Activated CD4-positive, alpha-beta T cell treated with anti-CD3 and anti-CD28 coated beads, Interleukin-2, Interleukin-6, amounts not matched to agents 100 ng/mL and 50 ng/mL, durations not matched to agents 16 hours and 8 hours (primary cell): ENCODE measurements around the gene BABAM2.
A peak's percentile ranks its signal among the peaks of the same experiment; 100 is the strongest.
"Not testable (repeated sequence)": the region's sequence is repeated elsewhere in the genome, so short reads cannot be mapped to it uniquely, and the experiment has no call there.

ENCODE experiments used
- DNase-seq: peaks from one replicate; pipeline ENCODE4 v3.0.0-alpha.2; 2020

Gene BABAM2

DNA sequence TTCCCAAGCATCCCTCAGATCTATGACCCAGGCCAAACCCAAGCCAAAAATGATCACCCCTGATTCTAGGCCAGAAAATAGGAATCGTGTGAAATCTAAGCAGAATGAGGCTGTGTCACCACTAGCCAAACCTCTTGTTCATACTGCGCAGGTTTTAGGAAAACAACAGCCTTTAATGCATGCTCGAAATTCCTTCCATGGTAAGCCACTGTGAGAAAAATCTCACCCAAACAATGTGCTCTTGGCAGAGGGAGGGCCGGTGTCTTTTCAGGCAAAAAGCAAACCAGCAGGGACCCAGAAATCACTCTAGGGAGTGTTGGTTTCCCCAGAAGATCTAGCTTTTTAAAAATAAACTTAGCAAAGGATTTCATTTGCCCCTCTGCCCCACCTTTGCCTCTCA lies 430.9 kb downstream of the BABAM2 start:
- no peak for DNase-seq

DNA sequence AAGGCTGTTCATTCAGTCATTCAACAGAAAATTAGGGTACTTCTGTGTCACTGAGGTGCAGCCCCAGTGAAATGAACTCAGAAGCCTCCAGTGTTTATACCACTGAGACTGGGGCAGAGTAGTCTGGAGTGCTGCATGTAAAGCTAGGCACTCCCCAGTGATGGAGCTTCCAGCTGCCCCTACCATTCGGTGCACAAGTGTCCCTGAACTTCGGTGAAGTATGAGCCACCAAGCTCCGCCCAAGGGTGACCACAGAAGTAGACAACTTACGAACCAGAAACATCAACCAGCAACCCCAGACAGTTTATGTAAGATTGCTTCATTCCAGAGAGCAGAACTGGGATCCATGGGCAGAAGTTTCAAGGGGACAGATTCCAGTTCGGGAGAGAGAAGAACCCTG lies 431.5 kb downstream of the BABAM2 start:
- no peak for DNase-seq

DNA sequence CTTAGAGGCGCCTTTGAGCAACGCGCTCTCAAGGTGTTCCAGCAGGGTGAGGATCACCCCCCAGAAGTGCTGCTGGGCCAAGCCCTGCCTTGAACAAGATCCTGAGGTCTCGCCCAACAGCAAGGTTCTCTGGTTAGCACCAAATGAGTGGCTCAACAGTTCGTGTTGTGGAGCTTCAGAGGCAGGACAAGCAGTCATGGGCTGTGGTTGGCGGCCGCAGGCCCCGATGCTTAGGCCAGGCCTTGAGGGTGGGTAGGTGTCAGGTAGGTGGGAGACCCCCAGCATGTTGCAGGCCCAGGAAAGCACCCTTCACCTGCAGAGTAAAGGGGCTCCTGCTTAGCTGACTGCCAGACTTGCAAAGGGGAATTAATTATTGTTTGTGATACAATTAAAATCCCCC lies 431.9 kb downstream of the BABAM2 start:
- no peak for DNase-seq

DNA sequence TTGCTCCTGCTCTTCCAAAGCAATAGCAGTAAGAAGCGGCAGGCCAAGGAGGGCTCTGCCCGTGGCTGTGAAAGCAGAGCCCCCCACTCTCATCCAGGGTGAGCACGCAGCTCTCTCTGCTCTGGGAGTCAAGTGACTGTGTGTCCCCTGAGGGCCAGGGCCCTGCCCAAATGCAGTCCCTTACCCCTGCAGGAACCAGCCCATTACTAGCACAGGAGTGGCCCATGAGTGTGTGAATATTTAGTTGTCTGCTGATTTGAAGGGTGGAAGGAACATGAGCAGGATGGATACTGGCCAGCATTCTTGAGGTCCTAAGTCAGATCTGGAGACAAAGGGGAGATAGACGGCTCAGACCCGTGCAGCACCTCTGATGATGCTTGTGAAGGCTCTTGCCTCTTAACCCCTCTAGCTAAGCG lies 432.5 kb downstream of the BABAM2 start:
- no peak for DNase-seq

DNA sequence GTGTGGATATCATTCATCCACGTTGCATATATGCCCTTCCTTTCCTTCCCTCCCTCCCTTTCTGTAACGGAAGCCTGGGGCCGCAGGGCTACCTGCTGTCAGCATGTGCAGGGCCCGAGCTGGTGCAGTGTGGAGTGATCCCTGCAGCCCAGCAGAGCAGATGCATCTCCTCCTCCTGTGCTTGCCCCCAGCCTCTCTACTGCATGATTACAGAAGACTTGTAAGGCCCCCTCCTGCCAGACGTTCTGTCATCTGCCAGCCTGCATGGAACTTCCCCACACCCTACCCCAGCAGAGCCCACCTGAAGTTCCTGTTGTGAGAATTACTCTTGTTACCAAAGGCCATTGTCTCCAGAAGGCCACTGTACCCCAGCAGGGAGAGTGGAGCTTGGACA lies 434.6 kb downstream of the BABAM2 start:
- no peak for DNase-seq

DNA sequence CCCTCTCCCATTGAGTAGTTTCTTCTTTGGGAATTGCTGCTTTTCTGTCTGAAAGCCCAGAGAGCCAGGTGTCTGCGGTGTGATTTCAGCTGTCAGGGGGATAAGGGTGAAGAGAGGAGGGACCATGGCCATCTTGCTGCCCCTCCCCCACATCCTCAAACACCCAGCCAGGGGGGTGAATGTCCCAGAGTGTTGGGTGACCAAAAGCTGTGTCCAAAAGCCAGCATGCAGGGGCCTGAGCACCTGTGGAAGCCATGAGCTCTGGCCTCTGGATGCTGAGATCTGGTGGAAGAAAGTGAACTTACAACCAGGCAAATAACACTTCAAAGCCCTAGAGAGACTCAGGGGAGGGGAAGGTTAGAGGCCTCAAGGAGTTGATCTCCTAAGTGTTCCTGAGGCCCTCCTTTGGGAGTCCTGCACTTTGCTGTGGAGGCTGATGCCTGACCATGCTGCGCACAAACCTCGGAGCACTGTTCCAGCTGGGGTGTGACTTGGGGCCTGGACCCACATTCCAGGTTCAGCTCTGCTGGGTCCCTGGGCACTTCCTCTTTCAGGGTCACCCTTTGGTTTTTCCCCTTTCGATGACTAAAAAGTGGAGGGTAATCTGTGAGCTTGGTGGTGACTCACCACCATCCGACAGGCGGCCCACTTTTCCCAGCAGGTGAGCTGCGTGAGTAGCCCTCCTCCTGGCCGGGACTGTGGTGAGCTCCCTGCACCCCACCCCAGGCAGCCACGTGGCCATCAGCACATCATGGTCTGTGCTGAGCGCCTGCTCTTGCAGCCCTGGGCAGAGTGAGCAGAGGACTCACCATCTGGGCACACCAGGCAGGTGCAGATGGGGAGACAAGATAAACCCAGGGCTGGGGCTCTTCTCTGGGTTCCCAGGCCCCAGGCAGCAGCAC lies 435.3 kb downstream of the BABAM2 start:
- peak; percentile 56 for DNase-seq

DNA sequence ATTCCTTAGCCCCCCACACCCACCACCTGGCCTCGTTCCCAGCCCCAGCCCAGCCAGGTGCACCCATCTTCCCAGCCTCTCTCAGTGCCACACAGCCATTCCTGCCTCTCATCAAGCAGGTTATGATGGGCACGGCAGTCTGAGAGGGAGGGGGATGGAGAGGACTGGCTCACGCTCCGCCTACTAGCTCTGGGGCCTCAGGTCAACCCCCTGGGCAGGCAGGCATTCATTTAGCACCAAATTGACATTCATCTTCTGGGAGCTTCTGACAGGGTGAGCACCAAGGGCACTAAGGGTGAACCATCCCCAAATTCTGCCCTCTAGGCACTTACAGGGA lies 435.9 kb downstream of the BABAM2 start:
- no peak for DNase-seq

DNA sequence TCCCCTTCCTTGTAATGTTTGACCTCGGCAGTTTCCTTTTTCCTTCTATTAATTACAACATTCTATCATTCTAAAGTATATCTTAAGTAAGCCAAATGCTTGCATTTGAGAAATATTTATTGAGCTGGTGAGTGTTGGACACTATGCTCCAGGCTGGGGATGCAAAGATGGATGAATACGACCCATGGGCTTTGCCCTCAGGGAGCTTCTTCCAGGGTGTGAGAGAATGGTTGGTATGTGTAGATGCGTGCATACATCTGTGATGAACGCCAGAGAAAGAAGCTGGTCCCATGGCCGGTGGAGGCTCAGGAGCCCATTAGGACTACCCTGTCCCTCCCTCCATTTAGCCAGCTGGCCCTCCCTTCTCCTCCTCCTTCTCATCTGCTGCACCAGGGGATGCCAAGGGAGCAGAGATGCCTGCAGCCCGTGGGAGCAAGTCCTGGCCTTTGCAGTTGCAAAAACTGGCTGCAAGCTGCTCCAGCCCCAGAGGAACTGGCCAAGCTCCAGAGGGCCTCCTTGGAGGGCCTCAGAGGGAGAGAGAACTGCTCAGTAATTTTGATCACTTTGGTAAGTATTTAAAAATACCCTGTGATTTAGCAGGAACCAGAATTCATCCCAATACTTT lies 436.5 kb downstream of the BABAM2 start:
- no peak for DNase-seq

DNA sequence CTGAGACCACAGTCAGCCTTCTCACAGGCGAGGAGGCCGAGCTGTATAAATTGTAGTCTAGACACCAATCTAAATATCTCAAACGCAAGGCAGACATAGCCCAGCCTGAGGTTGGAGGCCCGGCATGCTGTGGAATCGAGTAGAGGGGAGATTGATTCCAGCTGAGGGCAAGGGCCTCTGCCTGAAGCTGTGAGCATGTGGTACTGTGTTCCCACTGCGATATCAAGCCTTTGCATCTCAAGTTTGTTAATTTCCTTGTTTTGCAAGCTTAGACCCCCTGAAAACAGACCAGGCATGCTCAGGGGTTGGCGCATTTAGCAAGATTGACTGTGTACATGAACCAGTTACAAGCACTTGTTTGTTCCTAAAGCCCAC lies 437.0 kb downstream of the BABAM2 start:
- no peak for DNase-seq

DNA sequence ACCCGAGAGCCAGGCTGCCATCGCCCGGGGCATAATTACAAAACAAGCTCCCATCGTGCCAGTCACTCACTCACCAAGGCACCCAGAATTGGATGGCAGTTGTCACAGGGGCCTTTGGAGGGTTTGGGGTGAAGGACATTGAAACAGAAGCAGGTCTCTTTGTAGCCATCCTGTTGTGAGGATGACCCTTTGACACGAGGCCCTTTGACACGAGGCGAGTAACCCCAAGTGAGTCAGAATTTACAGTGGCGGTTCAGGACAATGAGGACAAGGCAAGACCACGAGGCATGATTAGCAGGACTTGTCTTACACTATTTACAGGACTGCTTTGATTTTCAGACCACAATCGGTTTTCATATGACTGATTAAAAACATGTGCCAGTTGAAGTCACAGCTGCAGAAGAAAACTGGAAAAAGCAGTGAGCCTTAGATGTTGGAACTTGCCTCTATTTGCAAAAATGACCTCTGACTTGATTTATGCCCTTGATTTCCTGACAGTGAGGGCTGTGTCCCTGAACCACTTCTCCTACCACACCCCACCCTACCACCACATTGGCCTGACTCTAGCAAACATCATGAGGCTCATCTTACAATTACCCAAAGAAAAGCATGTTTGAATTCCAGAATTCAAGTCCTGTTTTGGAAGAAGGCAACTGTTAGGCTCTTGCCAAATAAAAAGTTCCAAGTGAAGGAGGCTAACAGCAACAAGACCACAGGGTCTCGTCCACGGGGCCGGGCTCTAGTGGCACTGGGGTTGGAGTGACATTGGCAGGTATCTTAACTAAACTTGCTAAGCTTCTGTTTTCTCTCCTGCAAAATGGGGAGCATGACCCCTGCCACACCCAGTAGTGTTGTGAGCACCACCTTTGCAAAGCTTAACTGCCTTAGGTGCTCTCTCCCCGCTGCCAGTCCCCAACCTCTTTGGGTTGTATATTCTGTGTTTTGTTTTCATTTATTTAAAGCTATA lies 437.7 kb downstream of the BABAM2 start:
- peak; percentile 66 for DNase-seq

DNA sequence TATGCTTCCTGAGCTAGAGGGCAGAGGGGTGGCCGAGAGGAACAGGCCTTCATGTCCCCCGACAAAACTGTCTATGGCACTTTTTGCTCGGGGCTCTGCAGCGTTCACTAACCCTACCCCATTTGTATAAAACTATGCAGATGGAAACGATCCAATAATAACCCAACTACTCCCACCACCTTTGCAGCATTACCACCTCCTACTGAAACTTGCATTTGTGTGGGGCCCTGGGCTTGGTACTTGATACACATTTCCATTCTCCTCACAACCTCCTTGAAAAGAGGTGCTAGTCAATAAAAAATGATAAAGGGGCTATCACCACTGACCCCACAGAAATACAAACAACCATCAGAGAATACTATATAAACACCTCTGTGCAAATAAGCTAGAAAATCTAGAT lies 438.7 kb downstream of the BABAM2 start:
- no peak for DNase-seq

DNA sequence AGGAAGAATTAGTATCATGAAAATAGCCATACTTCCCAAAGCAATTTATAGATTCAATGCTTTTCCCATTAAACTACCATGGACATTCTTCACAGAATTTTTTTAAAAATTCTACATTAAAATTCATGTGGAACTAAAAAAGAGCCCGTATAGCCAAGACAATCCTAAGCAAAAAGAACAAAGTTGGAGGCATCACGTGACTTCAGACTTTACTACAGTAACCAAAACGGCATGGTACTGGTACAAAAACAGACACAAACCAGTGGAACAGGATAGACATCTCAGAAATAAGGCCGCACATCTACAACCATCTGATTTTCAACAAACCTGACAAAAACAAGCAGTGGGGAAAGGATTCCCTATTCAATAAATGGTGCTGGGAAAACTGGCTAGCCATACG lies 440.2 kb downstream of the BABAM2 start:
- not testable (repeated sequence) for DNase-seq

DNA sequence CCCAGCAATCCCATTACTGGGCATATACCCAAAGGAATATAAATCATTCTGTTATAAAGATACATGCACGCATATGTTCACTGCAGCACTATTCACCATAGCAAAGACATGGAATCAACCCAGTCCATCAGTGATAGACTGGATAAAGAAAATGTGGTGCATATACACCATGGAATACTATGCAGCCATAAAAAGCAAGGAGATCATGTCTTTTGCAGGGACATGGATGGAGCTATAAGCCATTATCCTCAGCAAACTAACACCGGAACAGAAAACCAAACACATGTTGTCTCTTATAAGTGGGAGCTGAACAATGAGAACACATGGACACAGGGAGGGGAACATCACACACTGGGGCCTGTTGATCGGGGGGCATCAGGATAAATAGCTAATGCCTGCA lies 441.3 kb downstream of the BABAM2 start:
- DNase-seq, result not testable (repeated sequence)

DNA sequence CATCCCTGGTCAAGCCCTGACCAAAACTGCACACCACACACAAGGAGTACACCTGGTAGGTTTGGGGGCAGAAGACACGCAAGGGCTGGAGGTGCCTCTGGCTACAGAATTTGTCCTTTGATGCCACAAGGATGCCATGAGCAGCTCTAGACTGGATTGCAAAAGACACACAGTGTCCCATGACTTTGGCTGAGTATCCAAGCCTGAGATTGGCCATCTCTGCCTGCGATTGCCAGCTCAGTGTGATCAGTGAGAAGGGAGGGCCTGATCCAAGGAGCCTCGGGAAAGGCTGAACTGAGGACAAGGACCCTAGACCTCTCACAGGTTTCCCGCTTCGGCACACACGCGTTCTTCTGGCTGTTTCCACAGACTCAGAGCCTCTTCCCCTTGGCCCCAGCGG lies 442.2 kb downstream of the BABAM2 start:
- DNase-seq, result no peak

DNA sequence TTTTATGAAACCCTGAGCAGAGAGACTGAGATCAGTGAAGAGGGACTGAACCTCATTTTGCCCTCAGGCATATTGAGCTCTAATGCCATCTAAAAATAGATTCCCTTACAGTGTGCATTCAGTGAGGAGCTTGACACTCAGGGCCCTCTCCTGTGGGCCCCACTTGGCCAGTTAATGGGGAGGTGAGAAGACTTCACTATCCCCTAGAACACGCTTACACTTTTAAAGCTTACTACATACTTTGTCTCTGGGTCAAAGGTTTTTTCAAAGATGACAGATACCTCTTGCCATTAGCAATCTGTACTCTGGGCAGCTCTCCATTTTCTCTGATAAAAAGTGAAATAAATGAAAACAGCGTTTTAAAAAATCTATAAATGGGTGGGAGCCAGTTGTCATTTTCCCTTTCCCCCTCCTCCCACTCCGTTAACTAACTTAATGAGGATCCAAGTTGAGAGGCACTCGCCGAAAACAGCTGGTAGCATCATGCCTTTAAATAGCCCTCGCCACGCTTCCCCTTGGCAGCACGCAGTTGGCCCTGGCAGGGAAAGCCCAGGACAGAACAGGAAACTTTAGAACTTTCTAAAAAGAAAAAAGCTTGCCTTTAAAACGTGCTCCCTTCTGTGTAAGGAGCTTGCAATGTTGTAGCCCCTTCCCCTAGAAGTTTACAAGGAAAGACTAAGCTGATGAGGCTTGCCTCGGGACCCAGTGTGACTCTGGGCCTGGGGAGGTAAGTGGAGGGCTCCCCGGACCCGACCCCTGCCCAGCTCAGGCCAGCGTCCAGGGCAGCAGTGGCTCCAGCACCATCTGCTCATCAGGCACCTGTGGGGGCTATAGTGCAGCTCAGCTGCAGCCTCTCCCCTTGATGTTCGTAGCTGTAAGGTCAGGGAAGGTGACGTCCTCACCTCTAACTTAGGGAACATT lies 443.3 kb downstream of the BABAM2 start:
- no peak for DNase-seq

DNA sequence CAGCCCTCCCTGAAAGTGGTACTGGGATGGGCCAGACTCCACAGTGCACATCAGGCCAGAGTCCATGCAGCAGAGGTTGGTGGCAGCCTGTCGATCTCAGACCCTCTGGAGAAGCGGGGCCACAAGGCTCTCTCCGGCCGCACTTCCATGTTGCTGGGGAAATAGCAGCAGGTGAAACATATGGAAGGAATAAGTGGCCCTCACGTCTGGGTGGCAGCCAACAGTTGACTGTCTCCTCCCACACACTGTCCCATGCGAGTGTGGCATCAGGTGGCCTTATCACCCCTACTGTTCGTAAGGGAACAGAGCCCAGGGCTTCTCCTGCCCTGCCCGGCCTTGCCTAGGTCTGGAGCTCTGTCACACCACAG lies 444.0 kb downstream of the BABAM2 start:
- DNase-seq, result no peak

DNA sequence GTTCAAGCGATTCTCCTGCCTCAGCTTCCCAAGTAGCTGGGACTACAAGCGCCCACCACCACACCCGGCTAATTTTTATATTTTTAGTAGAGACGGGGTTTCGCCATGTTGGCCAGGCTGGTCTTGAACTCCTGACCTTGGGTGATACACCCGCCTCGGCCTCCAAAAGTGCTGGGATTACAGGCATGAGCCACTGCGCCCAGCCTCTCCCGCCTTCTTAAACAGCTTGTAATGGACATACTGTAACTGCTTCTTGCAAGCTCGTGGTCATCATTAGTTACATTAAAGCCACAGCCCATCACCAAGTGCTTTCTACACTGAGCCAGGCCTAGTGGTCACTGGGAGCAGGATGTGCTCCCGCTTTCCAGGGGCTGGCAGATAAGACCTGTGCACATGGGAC lies 444.7 kb downstream of the BABAM2 start:
- DNase-seq, result not testable (repeated sequence)

DNA sequence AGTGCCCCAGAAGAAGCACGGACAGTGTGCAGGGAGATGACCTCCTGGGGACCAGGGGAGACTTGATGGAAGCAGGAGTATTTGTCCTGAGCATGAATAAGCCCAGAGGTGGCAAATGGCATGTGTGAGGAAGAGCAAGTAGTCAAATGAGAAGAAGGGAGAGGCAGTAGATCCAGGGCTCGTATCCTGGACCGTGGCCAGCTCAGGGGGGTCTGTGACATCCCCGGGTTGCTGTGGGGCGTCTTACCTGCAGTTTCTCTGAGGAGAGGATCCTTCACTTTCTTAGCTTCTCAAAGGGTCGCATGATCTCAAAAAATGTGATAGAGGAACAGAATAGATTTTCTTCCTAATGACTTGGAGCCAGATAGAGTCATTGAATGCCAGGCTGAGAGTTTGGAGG lies 445.1 kb downstream of the BABAM2 start:
- no peak for DNase-seq

DNA sequence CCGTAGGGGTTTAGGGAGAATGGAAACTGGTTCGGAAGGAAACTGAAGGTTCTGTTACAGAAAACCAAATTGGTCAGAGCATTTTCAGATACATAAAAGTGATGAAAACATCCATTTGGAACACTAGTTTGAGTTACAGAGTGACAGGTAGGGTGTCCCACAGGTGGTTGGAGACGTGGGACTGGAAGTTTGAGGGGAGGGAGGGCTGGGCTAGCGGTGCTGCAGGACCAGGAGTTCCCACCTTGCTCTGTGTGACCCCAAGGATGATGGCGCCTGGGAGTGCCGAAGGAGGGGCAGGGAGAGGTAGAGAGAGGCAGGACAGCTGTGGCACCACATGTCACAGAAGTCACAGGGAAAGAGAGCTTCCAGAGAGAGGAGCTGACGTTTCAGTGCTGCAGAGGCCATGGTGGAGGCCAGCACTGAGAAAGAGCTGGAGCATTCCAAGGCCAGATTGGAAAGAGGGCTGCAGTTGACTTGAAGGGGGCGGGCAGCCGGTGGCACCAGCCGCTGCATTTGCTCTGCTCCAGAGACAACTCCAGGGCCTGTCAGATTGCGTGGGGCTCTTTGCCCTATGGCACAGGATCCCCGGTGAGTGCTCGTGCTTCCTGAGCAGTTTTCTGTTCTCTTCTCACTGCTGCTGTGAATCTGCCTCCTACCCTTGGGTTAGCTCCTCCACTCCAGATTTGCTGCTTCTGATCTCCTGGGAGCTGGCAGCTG lies 445.9 kb downstream of the BABAM2 start:
- no peak for DNase-seq

DNA sequence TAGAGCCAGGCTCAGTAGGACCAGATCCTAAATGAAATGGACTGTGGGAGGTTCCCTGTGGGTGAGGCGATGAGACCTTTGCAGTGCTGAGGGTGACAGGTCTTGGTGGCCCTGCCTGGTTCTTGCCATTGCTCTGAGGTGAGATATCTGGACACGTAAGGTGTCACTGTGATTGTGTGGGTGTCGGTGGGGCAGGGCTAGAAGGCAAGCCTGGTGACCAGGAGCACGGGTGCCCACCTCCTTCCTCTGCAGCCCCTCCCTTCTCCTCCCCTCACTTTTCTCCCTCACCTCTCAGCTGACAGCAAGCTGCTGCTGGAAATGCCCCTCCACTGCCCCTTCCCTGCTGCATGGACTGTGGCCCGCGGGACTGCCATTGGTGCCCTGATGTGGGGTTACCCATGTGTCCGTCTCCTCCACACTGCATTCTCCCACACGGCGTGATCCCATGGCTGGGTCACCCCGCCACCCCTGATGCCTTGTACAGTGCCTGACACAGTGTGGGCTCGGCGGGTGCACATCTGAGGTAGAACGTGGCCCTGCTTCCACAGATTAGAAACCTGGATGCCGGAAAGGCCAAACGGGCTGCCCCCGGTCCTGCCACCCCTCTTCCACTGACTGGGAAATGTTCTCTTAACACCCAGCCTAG lies 446.6 kb downstream of the BABAM2 start:
- no peak for DNase-seq
